HFFc6 (cell line): ENCODE data around the gene OR2Y1. TPM values are rescaled to one million over a fixed set of nuclear protein-coding genes. Genes with fewer than 3 reads are reported as not detected.

Source experiments
- total RNA-seq, 6 experiments: library from RNA; stranded (reverse); fragmentation: NEBNext Ultra II Directional; extraction: Animal tissue kit (Norgen Biotek cat#: 25700); gene quantifications; 2 replicates in 1 of 6; 3 replicates in 5 of 6; pipeline ENCODE4 v1.2.3, GENCODE V29; 2021

OR2Y1 gene
- total RNA-seq, 6 experiments from 2014 or later, result not detected

Other genes with a start within 250 kb of the OR2Y1 start
- 10 to 100 TPM; 17.0 to 20.8 (median 17.6) TPM for gene CNOT6, start 245.7 kb downstream of the OR2Y1 start, total RNA-seq
- not detected for gene SCGB3A1, start 148.6 kb downstream of the OR2Y1 start, total RNA-seq
- gene FLT4, start 90.5 kb downstream of the OR2Y1 start, total RNA-seq, result not detected
- 100 to 1,000 TPM; 188 to 220 (median 206) TPM for gene MGAT1, start 62.7 kb upstream of the OR2Y1 start, total RNA-seq
- 10 to 100 TPM in 4 of 6 experiments, 1 to 10 TPM in 2; 9.6 to 12.1 (median 10.2) TPM for gene ZFP62, start 121.2 kb upstream of the OR2Y1 start, total RNA-seq
- gene BTNL8, start 159.1 kb upstream of the OR2Y1 start, total RNA-seq, result not detected
- gene BTNL3, start 248.8 kb upstream of the OR2Y1 start, total RNA-seq, result not detected